ENCODE results near the gene TUBAL3.

DNA sequence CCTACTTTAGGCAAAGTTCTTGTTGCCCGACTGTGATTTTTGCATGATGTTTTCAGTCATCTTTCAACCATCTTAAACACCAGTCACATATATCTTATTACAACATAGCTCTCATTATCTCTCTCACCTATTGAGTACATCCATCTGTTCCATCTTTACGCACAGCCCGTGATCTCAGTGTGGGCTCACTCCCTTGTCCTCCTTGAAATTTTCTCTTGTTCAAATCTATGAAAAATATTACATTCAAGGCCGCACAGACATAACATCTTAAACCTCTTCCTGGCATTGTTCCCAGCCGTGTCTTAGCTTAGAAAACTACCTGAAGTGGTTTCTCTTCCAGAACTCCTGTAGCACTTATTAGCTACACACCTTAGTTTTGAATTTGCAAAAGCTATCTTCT is 40.4 kb upstream of the TUBAL3 start:
- TF ChIP-seq, protein P1, sequence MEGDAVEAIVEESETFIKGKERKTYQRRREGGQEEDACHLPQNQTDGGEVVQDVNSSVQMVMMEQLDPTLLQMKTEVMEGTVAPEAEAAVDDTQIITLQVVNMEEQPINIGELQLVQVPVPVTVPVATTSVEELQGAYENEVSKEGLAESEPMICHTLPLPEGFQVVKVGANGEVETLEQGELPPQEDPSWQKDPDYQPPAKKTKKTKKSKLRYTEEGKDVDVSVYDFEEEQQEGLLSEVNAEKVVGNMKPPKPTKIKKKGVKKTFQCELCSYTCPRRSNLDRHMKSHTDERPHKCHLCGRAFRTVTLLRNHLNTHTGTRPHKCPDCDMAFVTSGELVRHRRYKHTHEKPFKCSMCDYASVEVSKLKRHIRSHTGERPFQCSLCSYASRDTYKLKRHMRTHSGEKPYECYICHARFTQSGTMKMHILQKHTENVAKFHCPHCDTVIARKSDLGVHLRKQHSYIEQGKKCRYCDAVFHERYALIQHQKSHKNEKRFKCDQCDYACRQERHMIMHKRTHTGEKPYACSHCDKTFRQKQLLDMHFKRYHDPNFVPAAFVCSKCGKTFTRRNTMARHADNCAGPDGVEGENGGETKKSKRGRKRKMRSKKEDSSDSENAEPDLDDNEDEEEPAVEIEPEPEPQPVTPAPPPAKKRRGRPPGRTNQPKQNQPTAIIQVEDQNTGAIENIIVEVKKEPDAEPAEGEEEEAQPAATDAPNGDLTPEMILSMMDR (IDR thresholded peaks at IDR 0.05) = no peak
- no peak for TF ChIP-seq POLR2A (IDR thresholded peaks at IDR 0.05)
